ENCODE measurements around the gene CCDC92.

CCDC92 gene

DNA sequence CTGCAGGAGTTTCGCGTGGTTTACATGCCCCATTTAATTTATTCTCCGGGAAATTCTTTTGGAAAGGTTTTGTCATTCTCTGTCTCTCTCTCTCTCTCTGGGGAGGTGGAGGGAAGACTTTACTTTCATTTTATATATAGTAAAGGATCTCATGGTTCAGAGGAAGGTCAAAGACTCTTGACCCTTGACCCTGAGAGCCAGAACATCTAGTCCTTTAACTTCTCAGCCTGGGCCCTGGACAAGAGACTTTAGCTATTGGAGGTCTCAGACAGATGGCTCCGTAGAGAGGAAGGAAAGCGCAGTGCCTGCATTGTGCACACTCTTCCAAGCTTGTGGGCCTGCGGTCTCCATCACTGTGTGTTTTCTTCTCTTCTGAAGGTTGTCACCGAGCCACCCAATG, 43.7 kb downstream of the CCDC92 start:
- TF ChIP-seq CTCF (IDR thresholded peaks at IDR 0.05; ENCODE audit: unreplicated experiment in 3 of 3), result no peak
- Mint-ChIP-seq H3K9me3 (peaks cover 3% of the 10 kb centered on the region), H3K4me3 (no peak overlapping the region), H3K4me1 (peaks cover 5% of the 10 kb centered on the region), H3K27ac (no peak overlapping the region), H3K27me3 (ENCODE audit: low read depth) (no peaks in the 10 kb centered on the region), H3K36me3 (ENCODE audit: low read depth) (peaks cover 27% of the 10 kb centered on the region)

DNA sequence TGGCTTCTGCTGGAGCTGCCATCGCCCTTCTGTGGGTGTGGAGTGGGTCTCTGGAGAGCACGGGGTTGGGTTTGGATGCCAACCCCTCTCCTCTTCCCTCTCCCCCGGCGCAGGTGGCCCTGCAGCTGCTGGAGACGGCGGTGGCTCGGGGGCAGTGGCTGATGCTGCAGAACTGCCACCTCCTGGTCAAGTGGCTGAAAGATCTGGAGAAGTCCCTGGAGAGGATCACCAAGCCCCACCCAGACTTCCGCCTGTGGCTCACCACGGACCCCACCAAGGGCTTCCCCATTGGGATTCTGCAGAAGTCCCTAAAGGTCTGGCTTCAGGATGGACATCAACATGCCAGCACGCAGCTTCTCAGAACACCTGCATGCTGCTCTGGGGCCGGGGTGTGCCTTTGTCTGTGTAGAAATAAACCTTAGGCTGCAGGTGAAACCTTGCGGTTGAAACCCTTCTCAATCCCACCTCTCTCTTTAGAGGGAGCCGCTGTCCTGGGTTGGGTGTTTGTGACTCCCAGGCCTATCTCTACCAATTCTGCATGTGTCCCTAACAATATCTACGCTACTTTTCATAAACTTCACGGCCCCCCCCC, 44.3 kb downstream of the CCDC92 start:
- TF ChIP-seq CTCF (IDR thresholded peaks at IDR 0.05; ENCODE audit: unreplicated experiment in 3 of 3), result no peak
- Mint-ChIP-seq H3K9me3 (peaks cover 3% of the 10 kb centered on the region), H3K27ac (no peak overlapping the region), H3K27me3 (ENCODE audit: low read depth) (no peaks in the 10 kb centered on the region), H3K4me1 (peaks cover 5% of the 10 kb centered on the region), H3K36me3 (ENCODE audit: low read depth) (peaks cover 23% of the 10 kb centered on the region), H3K4me3 (no peak overlapping the region)

DNA sequence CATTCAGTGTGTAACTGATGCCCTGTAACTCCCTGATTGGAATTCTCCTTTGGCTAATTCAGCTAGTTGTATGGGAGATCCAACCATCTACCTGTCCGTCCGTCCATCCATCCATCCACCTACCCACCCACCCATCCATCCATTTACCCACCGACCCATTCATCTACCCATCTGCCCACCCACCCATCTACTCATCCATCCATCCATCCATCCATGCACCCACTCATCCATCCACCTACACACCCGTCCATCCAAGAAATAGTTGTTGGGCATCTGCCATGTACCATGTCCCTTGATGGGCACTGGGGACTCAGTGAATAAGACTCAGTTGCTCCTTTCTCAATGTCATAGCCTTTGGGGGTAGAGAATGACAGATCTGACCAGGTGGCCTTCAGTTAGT, 48.1 kb downstream of the CCDC92 start:
- no peak overlapping the region for H3K4me3 Mint-ChIP-seq
- H3K9me3 Mint-ChIP-seq, result no peaks in the 10 kb centered on the region
- H3K27me3 Mint-ChIP-seq (ENCODE audit: low read depth), result peaks cover 3% of the 10 kb centered on the region
- peaks cover under 1% of the 10 kb centered on the region for H3K4me1 Mint-ChIP-seq
- peaks cover 6% of the 10 kb centered on the region for H3K36me3 Mint-ChIP-seq (ENCODE audit: low read depth)
- TF ChIP-seq CTCF (IDR thresholded peaks at IDR 0.05; ENCODE audit: unreplicated experiment in 3 of 3), result no peak
- no peak overlapping the region for H3K27ac Mint-ChIP-seq

GRCh38 chr12:123923927-123924326, 48.7 kb downstream of the CCDC92 start:
- Mint-ChIP-seq H3K9me3 (no peaks in the 10 kb centered on the region), H3K4me3 (no peak overlapping the region), H3K27me3 (ENCODE audit: low read depth) (peaks cover 5% of the 10 kb centered on the region), H3K27ac (no peak overlapping the region), H3K4me1 (no peaks in the 10 kb centered on the region), H3K36me3 (ENCODE audit: low read depth) (peaks cover 4% of the 10 kb centered on the region)
- TF ChIP-seq CTCF (IDR thresholded peaks at IDR 0.05; ENCODE audit: unreplicated experiment in 3 of 3), result no peak

- Mint-ChIP-seq H3K27me3 (ENCODE audit: low read depth) (peaks cover 5% of the 10 kb centered on the region), H3K4me3 (no peak overlapping the region), H3K4me1 (no peaks in the 10 kb centered on the region), H3K36me3 (ENCODE audit: low read depth) (no peaks in the 10 kb centered on the region), H3K9me3 (no peaks in the 10 kb centered on the region), H3K27ac (no peak overlapping the region)
- TF ChIP-seq CTCF (IDR thresholded peaks at IDR 0.05; ENCODE audit: unreplicated experiment in 3 of 3), result no peak
These were observed 49.6 kb downstream of the CCDC92 start for GRCh38 chr12:123923038-123923437.

DNA sequence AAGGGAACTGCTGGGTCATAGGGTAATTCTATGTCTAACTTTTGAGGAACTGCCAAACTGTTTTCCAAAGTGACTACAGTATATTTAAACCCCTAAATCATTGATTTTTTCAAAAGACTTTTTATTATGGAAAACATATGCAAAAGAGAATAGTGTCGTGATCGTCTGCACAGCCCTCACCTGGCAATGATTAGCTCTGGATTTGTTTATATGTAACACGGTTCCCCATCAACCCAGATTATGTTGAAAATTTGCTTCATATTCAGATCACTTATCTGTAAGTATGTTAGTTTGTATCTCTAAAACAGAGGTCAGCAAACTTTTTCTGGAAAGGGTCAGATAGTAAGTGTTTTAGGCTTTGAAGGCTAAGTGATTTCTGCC, 52.7 kb downstream of the CCDC92 start:
- H3K36me3 Mint-ChIP-seq (ENCODE audit: low read depth), result no peaks in the 10 kb centered on the region
- H3K4me1 Mint-ChIP-seq, result no peaks in the 10 kb centered on the region
- H3K4me3 Mint-ChIP-seq, result no peak overlapping the region
- no peak overlapping the region for H3K27ac Mint-ChIP-seq
- TF ChIP-seq CTCF (IDR thresholded peaks at IDR 0.05; ENCODE audit: unreplicated experiment in 3 of 3), result no peak
- no peaks in the 10 kb centered on the region for H3K9me3 Mint-ChIP-seq
- peaks cover 19% of the 10 kb centered on the region for H3K27me3 Mint-ChIP-seq (ENCODE audit: low read depth)
